NOMO-1 (cell line): Measurements from ENCODE around the gene LPP.
"Not testable (repeated sequence)": the region's sequence is repeated elsewhere in the genome, so short reads cannot be mapped to it uniquely, and the experiment has no call there.

Source experiments
- DNase-seq, 2 experiments: peaks; one replicate each; lab custom pipeline; 2025; ENCODE audit not compliant: unreplicated experiment in 2 of 2; lab: John Stamatoyannopoulos, UW

Gene LPP

GRCh38 chr3:188595890-188596376 is 442.0 kb downstream of the LPP start:
- DNase-seq, result no peak

- DNase-seq, result no peak
Observed at GRCh38 chr3:188598894-188599293, 444.9 kb downstream of the LPP start.

GRCh38 chr3:188602111-188602510 is 448.2 kb downstream of the LPP start:
- DNase-seq, result no peak

- no peak for DNase-seq
Observed at GRCh38 chr3:188602620-188603019, 448.7 kb downstream of the LPP start.

- DNase-seq, result no peak
Observed at GRCh38 chr3:188604651-188605050, 450.7 kb downstream of the LPP start.

- no peak for DNase-seq
Observed at GRCh38 chr3:188605231-188605630, 451.3 kb downstream of the LPP start.

- no peak for DNase-seq
Observed at GRCh38 chr3:188605905-188606304, 451.9 kb downstream of the LPP start.

- peak in 1 of 2 experiments; percentile 31 for DNase-seq
Observed at GRCh38 chr3:188607805-188608315, 453.9 kb downstream of the LPP start.

GRCh38 chr3:188608401-188608800 is 454.4 kb downstream of the LPP start:
- no peak for DNase-seq

- DNase-seq, result not testable (repeated sequence)
Observed at GRCh38 chr3:188613721-188614120, 459.8 kb downstream of the LPP start.

- DNase-seq, result no peak
Observed at GRCh38 chr3:188617270-188617669, 463.3 kb downstream of the LPP start.

GRCh38 chr3:188617988-188618701 is 464.2 kb downstream of the LPP start:
- DNase-seq, result no peak

- DNase-seq, result no peak
Observed at GRCh38 chr3:188620752-188621151, 466.8 kb downstream of the LPP start.

- no peak for DNase-seq
Observed at GRCh38 chr3:188624384-188624783, 470.4 kb downstream of the LPP start.

GRCh38 chr3:188624828-188625227 is 470.9 kb downstream of the LPP start:
- DNase-seq, result no peak

GRCh38 chr3:188627652-188628051 is 473.7 kb downstream of the LPP start:
- no peak for DNase-seq

GRCh38 chr3:188631291-188632010 is 477.5 kb downstream of the LPP start:
- no peak for DNase-seq

GRCh38 chr3:188633206-188633605 is 479.2 kb downstream of the LPP start:
- no peak for DNase-seq

GRCh38 chr3:188634285-188634684 is 480.3 kb downstream of the LPP start:
- no peak for DNase-seq

- no peak for DNase-seq
Observed at GRCh38 chr3:188635258-188636042, 481.5 kb downstream of the LPP start.

GRCh38 chr3:188636292-188636691 is 482.3 kb downstream of the LPP start:
- not testable (repeated sequence) for DNase-seq
